HEK293 (cell line): ENCODE measurements around the gene NPHS2.

Source experiments
- ATF2 ChIP-seq: fragments of 450-650 bp; formaldehyde crosslinking; IDR thresholded peaks from 2 replicates; pipeline ENCODE4 v1.5.1; 2016; ENCODE audit warnings: missing biosample characterization, missing genetic modification characterization, low read depth
- BCL11A ChIP-seq: fragments of 450-650 bp; formaldehyde crosslinking; IDR thresholded peaks from 2 replicates; pipeline ENCODE4 v1.5.1; 2016; ENCODE audit warnings: low read depth, missing biosample characterization, missing genetic modification characterization
- CTCF ChIP-seq: fragments of 450-650 bp; formaldehyde crosslinking; IDR thresholded peaks from 2 replicates; pipeline ENCODE4 v1.5.1; 2016; ENCODE audit warnings: missing biosample characterization, missing genetic modification characterization
- PATZ1 ChIP-seq: fragments of 450-650 bp; formaldehyde crosslinking; IDR thresholded peaks from 2 replicates; pipeline ENCODE4 v1.5.1; 2016; ENCODE audit warnings: missing biosample characterization, missing genetic modification characterization
- SP7 ChIP-seq: fragments of 450-650 bp; formaldehyde crosslinking; IDR thresholded peaks from 2 replicates; pipeline ENCODE4 v1.5.1; 2016; ENCODE audit warnings: missing biosample characterization, missing genetic modification characterization
- YY1 ChIP-seq: fragments of 450-650 bp; formaldehyde crosslinking; IDR thresholded peaks from 2 replicates; pipeline ENCODE4 v1.5.1; 2018; ENCODE audit warnings: missing biosample characterization, missing genetic modification characterization
- ZNF335 ChIP-seq: fragments of 450-650 bp; formaldehyde crosslinking; conservative IDR thresholded peaks from 2 replicates; pipeline ENCODE4 v1.5.1; 2016; ENCODE audit warnings: missing biosample characterization, missing genetic modification characterization
- ZNF416 ChIP-seq: fragments of 450-650 bp; formaldehyde crosslinking; IDR thresholded peaks from 2 replicates; pipeline ENCODE4 v1.5.1; 2016; ENCODE audit warnings: missing biosample characterization, missing genetic modification characterization
- ZNF544 ChIP-seq: fragments of 450-650 bp; formaldehyde crosslinking; IDR thresholded peaks from 2 replicates; pipeline ENCODE4 v1.5.0; 2017; ENCODE audit warnings: missing biosample characterization, missing genetic modification characterization
- ZNF571 ChIP-seq: fragments of 450-650 bp; formaldehyde crosslinking; IDR thresholded peaks from 2 replicates; pipeline ENCODE4 v1.5.0; 2017; ENCODE audit warnings: missing biosample characterization, missing genetic modification characterization
- ZNF677 ChIP-seq: fragments of 450-650 bp; IDR thresholded peaks from 2 replicates; pipeline ENCODE4 v1.5.0; 2018; ENCODE audit warnings: missing biosample characterization, mild to moderate bottlenecking, missing genetic modification characterization, moderate library complexity
- TF ChIP-seq, protein P1 (sequence below): fragments of 450-650 bp; formaldehyde crosslinking; IDR thresholded peaks from 2 replicates; pipeline ENCODE4 v1.5.1; 2016; ENCODE audit warnings: missing biosample characterization, missing genetic modification characterization
- TF ChIP-seq, protein P2 (sequence below): fragments of 450-650 bp; formaldehyde crosslinking; IDR thresholded peaks from 2 replicates; pipeline ENCODE4 v1.5.1; 2016; ENCODE audit warnings: missing biosample characterization, missing genetic modification characterization

GRCh38 chr1:179541774-179542173 is 34.0 kb downstream of the NPHS2 start:
- TF ChIP-seq CTCF (no peak), ZNF544 (tag by site-specific recombination) (no peak), PATZ1 (tag by site-specific recombination) (no peak), SP7 (tag by site-specific recombination) (no peak), ATF2 (peak; percentile 68), ZNF677 (tag by site-specific recombination) (no peak), YY1 (tag by site-specific recombination) (no peak), BCL11A (tag by site-specific recombination) (no peak), ZNF571 (tag by site-specific recombination) (no peak), ZNF335 (tag by site-specific recombination) (no peak), ZNF416 (tag by site-specific recombination) (no peak)
- TF ChIP-seq, protein P1, sequence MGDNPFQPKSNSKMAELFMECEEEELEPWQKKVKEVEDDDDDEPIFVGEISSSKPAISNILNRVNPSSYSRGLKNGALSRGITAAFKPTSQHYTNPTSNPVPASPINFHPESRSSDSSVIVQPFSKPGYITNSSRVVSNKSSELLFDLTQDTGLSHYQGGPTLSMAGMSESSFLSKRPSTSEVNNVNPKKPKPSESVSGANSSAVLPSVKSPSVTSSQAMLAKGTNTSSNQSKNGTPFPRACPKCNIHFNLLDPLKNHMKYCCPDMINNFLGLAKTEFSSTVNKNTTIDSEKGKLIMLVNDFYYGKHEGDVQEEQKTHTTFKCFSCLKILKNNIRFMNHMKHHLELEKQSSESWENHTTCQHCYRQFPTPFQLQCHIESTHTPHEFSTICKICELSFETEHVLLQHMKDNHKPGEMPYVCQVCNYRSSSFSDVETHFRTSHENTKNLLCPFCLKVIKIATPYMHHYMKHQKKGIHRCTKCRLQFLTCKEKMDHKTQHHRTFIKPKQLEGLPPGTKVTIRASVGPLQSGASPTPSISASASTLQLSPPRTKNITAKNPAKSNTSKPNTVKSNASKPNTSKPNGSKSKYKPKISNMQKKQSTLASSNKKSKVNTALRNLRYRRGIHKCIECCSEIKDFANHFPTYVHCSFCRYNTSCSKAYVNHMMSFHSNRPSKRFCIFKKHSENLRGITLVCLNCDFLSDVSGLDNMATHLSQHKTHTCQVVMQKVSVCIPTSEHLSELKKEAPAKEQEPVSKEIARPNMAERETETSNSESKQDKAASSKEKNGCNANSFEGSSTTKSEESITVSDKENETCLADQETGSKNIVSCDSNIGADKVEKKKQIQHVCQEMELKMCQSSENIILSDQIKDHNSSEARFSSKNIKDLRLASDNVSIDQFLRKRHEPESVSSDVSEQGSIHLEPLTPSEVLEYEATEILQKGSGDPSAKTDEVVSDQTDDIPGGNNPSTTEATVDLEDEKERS (tag by site-specific recombination) = no peak
- TF ChIP-seq, protein P2, sequence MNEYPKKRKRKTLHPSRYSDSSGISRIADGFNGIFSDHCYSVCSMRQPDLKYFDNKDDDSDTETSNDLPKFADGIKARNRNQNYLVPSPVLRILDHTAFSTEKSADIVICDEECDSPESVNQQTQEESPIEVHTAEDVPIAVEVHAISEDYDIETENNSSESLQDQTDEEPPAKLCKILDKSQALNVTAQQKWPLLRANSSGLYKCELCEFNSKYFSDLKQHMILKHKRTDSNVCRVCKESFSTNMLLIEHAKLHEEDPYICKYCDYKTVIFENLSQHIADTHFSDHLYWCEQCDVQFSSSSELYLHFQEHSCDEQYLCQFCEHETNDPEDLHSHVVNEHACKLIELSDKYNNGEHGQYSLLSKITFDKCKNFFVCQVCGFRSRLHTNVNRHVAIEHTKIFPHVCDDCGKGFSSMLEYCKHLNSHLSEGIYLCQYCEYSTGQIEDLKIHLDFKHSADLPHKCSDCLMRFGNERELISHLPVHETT (tag by site-specific recombination) = no peak
